Activated naive CD8-positive, alpha-beta T cell treated with anti-CD3 and anti-CD28 coated beads, Interleukin-2, amount 50 U/mL, for 24 hours (primary cell): Measurements from ENCODE around the gene RXFP4.
"Not testable (repeated sequence)": the region's sequence is repeated elsewhere in the genome, so short reads cannot be mapped to it uniquely, and the experiment has no call there.

Experiments
- ATAC-seq: fragments of 150-1000 bp; cut with Tn5 transposase; one replicate; pipeline ENCODE4 v1.10.0; 2021
- DNase-seq: peaks from one replicate; pipeline ENCODE4 v3.0.0; 2021
- H3K27ac Mint-ChIP-seq: one replicate; pipeline ENCODE4 v1.8.0; 2021; ENCODE audit warnings: mild to moderate bottlenecking, mixed read lengths
- H3K27me3 Mint-ChIP-seq: one replicate; pipeline ENCODE4 v1.8.0; 2021; ENCODE audit warnings: mixed read lengths
- H3K36me3 Mint-ChIP-seq: one replicate; pipeline ENCODE4 v1.8.0; 2021; ENCODE audit warnings: low read depth, mixed read lengths
- H3K4me1 Mint-ChIP-seq: one replicate; pipeline ENCODE4 v1.8.0; 2021; ENCODE audit warnings: mixed read lengths
- H3K4me3 Mint-ChIP-seq: one replicate; pipeline ENCODE4 v1.8.0; 2021; ENCODE audit warnings: mild to moderate bottlenecking, moderate library complexity, mixed read lengths
- H3K9me3 Mint-ChIP-seq: one replicate; pipeline ENCODE4 v1.8.0; 2021; ENCODE audit warnings: mixed read lengths

The RXFP4 gene

GRCh38 chr1:155976062-155976912 is 34.8 kb downstream of the RXFP4 start:
- peak; percentile 7 for ATAC-seq
- H3K9me3 Mint-ChIP-seq = no peaks in the 10 kb centered on the region
- H3K27me3 Mint-ChIP-seq = no peaks in the 10 kb centered on the region

GRCh38 chr1:155976913-155977689 is 35.7 kb downstream of the RXFP4 start:
- Mint-ChIP-seq H3K36me3 (peaks cover 42% of the 10 kb centered on the region), H3K9me3 (no peaks in the 10 kb centered on the region)
- ATAC-seq = peak; percentile 11

More at GRCh38 chr1:155976062-155976912, 34.8 kb downstream of the RXFP4 start:
- Mint-ChIP-seq H3K36me3 (peaks cover 39% of the 10 kb centered on the region), H3K27ac (peak overlapping the region; percentile 95), H3K4me3 (peak overlapping the region; percentile 95), H3K4me1 (peaks cover 72% of the 10 kb centered on the region)
- DNase-seq = peak; percentile 79

DNA sequence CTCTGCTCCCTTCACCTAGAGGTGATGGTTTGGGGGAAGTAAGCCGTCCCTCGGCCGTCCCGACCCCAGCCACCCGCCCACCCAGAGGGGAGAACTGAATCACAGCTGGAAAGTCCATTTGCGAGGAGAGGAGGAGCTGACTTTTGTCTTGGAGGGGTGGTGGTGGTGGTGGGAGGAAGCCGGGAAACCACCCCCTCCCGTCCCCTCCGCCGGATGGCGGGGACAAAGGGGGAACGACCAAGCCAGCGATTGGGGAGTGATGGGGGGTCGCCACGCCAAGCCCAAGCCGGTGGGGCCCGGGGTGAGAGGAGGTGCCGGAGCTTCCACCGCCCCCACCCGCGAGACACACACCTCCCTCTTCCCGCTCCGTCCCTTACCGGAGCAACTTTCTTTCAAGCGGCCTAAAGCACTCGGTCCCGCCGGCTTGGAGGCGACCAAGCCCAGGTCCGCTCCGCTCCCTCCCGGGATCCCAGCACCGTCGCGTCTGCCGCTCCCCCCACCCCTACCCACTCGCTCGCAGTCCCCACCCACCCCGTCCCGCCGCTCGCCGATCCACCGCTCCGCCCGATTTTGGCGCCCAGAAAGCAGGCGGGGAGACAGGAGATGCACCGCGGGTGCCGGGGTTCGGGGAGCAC is 36.4 kb downstream of the RXFP4 start:
- Mint-ChIP-seq H3K27ac (peak overlapping the region; percentile 95), H3K27me3 (no peaks in the 10 kb centered on the region), H3K36me3 (peaks cover 39% of the 10 kb centered on the region), H3K4me1 (peaks cover 73% of the 10 kb centered on the region), H3K4me3 (peak overlapping the region; percentile 95), H3K9me3 (no peaks in the 10 kb centered on the region)
- peak; percentile 63 for ATAC-seq
- DNase-seq = peak; percentile 86

More at GRCh38 chr1:155976913-155977689, 35.7 kb downstream of the RXFP4 start:
- no peaks in the 10 kb centered on the region for H3K27me3 Mint-ChIP-seq
- peak overlapping the region; percentile 95 for H3K4me3 Mint-ChIP-seq
- H3K27ac Mint-ChIP-seq = peak overlapping the region; percentile 95
- peak; percentile 45 for DNase-seq
- H3K4me1 Mint-ChIP-seq = peaks cover 73% of the 10 kb centered on the region

DNA sequence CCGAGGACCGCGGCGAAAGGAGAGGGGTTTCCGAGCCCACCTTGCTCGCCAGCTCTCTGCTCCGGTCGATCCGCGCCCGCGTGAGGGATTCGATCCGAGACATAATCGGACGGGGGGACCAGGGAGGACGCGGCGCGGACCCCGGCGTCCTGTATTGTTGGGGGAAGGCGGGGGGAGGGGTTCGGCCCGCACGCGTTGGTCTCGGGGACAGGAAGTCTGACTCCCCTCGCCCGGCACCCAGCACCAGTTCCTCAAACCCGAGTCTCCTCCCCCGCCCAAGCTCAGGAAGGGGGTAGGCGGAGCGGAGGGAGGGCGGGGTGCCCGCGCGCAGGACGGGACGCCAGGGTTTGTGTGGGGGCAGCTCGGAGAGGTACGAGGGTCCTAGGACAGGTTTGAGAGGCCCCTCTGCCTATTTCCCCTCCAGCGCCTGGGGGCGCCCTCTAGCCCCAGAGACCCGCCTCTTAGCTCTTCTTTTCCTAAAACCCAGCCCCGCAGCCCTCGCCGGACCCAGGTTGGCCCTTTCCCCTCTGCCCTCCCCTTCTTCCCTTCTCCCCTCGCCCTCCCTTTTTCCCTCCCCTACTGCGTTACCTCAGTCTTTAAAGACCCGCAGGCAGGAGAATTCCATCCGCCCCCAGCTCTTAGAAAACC is 37.0 kb downstream of the RXFP4 start, which contains the start of gene ARHGEF2:
ARHGEF2 (minus strand) TSS at position 223 of the 648 bp plus-strand sequence; CDS start at position 103, 120 bp downstream.
- H3K27ac Mint-ChIP-seq = peak within 1 kb of the TSS; percentile 95
- no peaks in the 10 kb centered on the region for H3K9me3 Mint-ChIP-seq
- peak; percentile 89 for DNase-seq
- H3K27me3 Mint-ChIP-seq = no peaks in the 10 kb centered on the region
- peak within 1 kb of the TSS; percentile 95 for H3K4me3 Mint-ChIP-seq
- H3K36me3 Mint-ChIP-seq = peaks cover 34% of the 10 kb centered on the region
- H3K4me1 Mint-ChIP-seq = peaks cover 73% of the 10 kb centered on the region
- peak; percentile 70 for ATAC-seq

GRCh38 chr1:155978973-155979429 is 37.6 kb downstream of the RXFP4 start:
- Mint-ChIP-seq H3K9me3 (no peaks in the 10 kb centered on the region), H3K36me3 (peaks cover 31% of the 10 kb centered on the region), H3K27ac (peak overlapping the region; percentile 95), H3K4me3 (peak overlapping the region; percentile 95), H3K4me1 (peaks cover 72% of the 10 kb centered on the region), H3K27me3 (no peaks in the 10 kb centered on the region)
- no peak for ATAC-seq
- peak; percentile 41 for DNase-seq

DNA sequence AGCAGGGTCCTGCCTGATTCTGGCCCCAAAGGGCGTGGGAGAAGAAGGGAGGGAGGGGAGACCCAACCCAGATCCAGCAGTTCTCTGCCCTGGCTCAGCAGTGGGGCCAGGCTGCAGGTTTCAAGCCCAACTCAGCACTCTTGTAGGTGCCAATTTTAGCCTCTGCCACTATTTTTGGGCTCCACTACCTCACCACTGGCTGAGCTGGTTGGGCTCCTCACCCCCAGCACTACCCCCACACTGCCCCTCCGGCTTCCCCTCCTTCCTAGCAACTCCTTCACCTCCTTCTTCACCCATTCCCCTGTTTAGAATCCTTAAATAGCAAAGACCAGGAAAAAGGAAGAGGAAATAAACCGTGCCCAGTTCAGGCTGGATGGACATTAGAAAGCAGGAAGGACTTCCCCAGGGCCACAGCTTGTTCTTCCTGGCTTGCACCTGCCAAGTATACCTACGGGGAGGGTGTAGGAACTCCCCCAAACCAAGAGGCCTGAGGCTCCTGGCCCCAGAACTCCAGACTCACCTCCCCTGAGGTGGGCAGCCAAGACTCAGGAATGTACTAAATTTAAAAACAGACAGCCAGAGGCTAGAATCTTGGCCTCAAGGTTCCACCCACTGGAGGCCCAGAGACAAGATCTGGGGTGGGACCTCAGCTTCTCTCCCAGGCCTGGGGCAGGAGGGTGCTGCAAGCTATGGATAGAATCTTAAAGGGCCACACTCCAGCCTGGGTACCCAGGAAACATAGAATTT is 38.3 kb downstream of the RXFP4 start:
- Mint-ChIP-seq H3K9me3 (no peaks in the 10 kb centered on the region), H3K27ac (peak overlapping the region; percentile 95), H3K4me3 (peak overlapping the region; percentile 95), H3K4me1 (peaks cover 65% of the 10 kb centered on the region), H3K27me3 (no peaks in the 10 kb centered on the region), H3K36me3 (peaks cover 25% of the 10 kb centered on the region)
- peak; percentile 27 for DNase-seq
- no peak for ATAC-seq

GRCh38 chr1:155981266-155982088 is 40.0 kb downstream of the RXFP4 start:
- Mint-ChIP-seq H3K9me3 (no peaks in the 10 kb centered on the region), H3K4me3 (peak overlapping the region; percentile 95), H3K27ac (peak overlapping the region; percentile 95), H3K4me1 (peaks cover 50% of the 10 kb centered on the region), H3K27me3 (no peaks in the 10 kb centered on the region), H3K36me3 (peaks cover 13% of the 10 kb centered on the region)
- no peak for DNase-seq
- no peak for ATAC-seq

DNA sequence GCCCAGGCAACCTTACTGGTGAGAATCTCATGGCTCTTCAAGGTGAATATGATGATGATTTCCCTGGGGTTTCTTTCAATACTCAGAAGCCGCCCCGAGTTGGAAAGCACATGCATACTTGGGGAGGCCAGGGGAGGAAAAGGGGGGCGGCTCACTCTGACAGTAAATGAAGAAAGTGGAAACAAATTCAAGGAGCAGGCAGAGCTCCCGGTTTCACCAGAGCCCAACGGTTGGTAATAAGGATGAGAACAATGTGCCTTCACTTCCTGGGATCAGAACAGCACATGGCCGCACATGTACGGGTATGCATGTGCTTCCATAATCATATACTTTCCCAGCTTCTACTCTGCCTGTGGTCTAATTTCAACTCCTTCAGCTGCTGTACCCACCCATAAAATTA is 40.7 kb downstream of the RXFP4 start:
- Mint-ChIP-seq H3K9me3 (no peaks in the 10 kb centered on the region), H3K36me3 (peaks cover 11% of the 10 kb centered on the region), H3K4me1 (peaks cover 46% of the 10 kb centered on the region), H3K27ac (peak overlapping the region; percentile 95), H3K4me3 (peak overlapping the region; percentile 95), H3K27me3 (no peaks in the 10 kb centered on the region)
- ATAC-seq = no peak
- DNase-seq = no peak

DNA sequence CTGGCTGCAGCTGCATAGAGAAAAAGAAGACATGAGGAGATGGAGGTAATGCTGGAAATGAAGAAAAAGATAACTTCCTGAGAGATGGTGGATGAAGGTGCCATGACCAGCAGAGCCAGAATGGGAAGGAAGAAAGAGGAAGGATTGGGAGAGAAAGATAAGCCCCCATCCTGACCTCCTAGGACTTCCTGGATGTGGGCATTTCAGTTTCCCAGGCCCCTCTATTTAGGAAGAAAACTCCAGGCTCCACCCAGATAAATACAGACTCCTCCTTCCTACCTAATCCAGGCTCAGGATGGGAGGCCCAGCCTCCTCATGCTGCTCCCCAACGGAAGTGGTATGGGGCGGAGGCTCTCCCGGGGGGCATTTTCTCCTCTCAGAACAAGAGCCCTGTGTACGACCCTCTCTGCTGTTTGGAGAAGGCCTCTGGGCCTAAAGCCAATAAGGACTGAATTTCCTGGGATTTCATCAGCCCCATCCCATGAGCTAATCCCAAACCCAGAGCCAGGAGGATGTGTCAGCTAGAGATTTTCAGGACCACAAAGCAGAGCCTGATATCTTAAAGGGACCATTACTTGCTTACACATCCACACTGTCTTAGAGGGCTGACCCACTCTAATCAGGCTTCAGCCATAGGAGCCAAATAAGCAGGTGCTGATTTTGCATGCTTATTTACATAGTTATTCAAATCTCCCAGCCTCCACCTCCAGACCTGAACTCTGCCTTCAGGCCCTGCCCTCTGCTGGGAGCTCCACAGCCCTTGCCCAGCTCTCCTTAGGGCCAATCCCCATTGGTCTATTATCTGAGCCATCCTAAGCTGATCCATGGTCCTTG is 42.0 kb downstream of the RXFP4 start:
- no peak overlapping the region for H3K27ac Mint-ChIP-seq
- ATAC-seq (peak; percentile 17), DNase-seq (no peak)
- peaks cover 6% of the 10 kb centered on the region for H3K36me3 Mint-ChIP-seq
- no peaks in the 10 kb centered on the region for H3K27me3 Mint-ChIP-seq
- H3K4me1 Mint-ChIP-seq = peaks cover 46% of the 10 kb centered on the region
- no peak overlapping the region for H3K4me3 Mint-ChIP-seq
- no peaks in the 10 kb centered on the region for H3K9me3 Mint-ChIP-seq

GRCh38 chr1:155984341-155984740 is 42.9 kb downstream of the RXFP4 start:
- H3K36me3 Mint-ChIP-seq = peaks cover 6% of the 10 kb centered on the region
- H3K4me3 Mint-ChIP-seq = no peak overlapping the region
- no peak for ATAC-seq
- no peaks in the 10 kb centered on the region for H3K27me3 Mint-ChIP-seq
- H3K9me3 Mint-ChIP-seq = no peaks in the 10 kb centered on the region
- peaks cover 50% of the 10 kb centered on the region for H3K4me1 Mint-ChIP-seq
- no peak for DNase-seq
- H3K27ac Mint-ChIP-seq = no peak overlapping the region

GRCh38 chr1:155984903-155985645 is 43.6 kb downstream of the RXFP4 start:
- H3K27me3 Mint-ChIP-seq, H3K36me3 Mint-ChIP-seq, DNase-seq, H3K27ac Mint-ChIP-seq, H3K9me3 Mint-ChIP-seq, H3K4me3 Mint-ChIP-seq, ATAC-seq: not testable (repeated sequence)
- H3K4me1 Mint-ChIP-seq = peaks cover 50% of the 10 kb centered on the region
